Prostate gland (tissue), 2 donors: ENCODE data around the gene TAF3.

Source experiments
- POLR2A ChIP-seq: fragments of 450-650 bp; IDR thresholded peaks from one replicate; pipeline ENCODE4 v1.6.1; 2016; ENCODE audit warnings: antibody characterized with exemption, mild to moderate bottlenecking
- TF ChIP-seq, protein P1 (sequence below), 4 experiments: fragments of 200-600 bp in 2 of 4; fragments of 450-650 bp in 2 of 4; sonication (generic) in 2 of 4; IDR thresholded peaks; 1 replicate in 3 of 4; 2 replicates in 1 of 4; pipeline ENCODE4 v1.5.1; 2016 to 2019; ENCODE audit warnings: antibody characterized with exemption in 4 of 4, mild to moderate bottlenecking in 2 of 4, moderate library complexity in 2 of 4

DNA sequence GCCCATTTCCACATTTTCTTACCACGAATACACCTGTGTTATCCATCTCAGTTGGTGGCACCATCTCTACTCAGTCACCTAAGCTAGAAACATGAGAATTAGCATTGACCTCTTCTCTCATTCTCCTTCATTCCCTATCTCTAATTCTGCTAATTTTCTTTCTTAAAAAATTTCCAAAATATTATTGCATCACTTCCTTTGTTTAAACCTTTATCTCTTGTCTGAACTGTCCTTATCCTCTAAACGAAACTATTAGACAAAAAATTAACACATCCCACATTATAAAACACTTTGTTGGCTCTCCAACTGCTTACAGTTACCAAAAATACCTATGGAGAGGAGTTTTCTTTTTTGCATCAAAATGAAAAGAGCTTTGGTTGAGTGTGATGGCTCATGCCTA is 18.3 kb downstream of the TAF3 start:
- TF ChIP-seq, protein P1, sequence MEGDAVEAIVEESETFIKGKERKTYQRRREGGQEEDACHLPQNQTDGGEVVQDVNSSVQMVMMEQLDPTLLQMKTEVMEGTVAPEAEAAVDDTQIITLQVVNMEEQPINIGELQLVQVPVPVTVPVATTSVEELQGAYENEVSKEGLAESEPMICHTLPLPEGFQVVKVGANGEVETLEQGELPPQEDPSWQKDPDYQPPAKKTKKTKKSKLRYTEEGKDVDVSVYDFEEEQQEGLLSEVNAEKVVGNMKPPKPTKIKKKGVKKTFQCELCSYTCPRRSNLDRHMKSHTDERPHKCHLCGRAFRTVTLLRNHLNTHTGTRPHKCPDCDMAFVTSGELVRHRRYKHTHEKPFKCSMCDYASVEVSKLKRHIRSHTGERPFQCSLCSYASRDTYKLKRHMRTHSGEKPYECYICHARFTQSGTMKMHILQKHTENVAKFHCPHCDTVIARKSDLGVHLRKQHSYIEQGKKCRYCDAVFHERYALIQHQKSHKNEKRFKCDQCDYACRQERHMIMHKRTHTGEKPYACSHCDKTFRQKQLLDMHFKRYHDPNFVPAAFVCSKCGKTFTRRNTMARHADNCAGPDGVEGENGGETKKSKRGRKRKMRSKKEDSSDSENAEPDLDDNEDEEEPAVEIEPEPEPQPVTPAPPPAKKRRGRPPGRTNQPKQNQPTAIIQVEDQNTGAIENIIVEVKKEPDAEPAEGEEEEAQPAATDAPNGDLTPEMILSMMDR (IDR thresholded peaks at IDR 0.05) = no peak
- TF ChIP-seq POLR2A = no peak
